ENCODE data around the gene STYXL1. TPM values are rescaled to one million over a fixed set of nuclear protein-coding genes. Genes with fewer than 3 reads are reported as not detected.
"Not testable (repeated sequence)": the region's sequence is repeated elsewhere in the genome, so short reads cannot be mapped to it uniquely, and the experiment has no call there.

The STYXL1 gene
- total and polyA plus RNA-seq, 4 donors: 16.4 to 27.5 (median 17.1) TPM

DNA sequence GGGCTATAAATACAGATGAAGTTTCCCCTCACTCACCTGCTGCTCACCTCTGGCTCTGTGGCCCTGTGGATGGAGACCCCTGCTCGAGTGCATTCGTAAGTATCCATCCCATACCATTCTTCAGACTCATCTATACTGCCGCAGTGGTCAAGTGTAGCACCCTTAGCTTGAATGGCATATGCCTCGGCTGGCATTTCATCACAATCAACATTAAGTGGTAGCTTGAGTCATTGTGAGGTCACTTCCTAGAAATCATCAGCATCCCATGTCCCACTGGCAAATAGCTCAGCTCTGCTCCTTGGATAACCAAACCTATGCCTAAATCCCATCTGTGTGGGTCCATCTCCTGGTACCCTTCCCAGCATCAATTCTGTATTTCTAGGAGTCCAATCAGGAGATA is 38.3 kb upstream of the STYXL1 start:
- no peak overlapping the region for H3K9ac ChIP-seq (ENCODE audit: low read depth in 1 of 2, low read length in 2 of 2)
- TF ChIP-seq MAX (IDR thresholded peaks at IDR 0.05) (no peak), RXRA (IDR thresholded peaks at IDR 0.05) (no peak), GABPA (IDR thresholded peaks at IDR 0.05 in 1 of 2, conservative IDR thresholded peaks at IDR 0.05 in 1 of 2) (no peak), SP1 (IDR thresholded peaks at IDR 0.05) (no peak), EGR1 (IDR thresholded peaks at IDR 0.05; ENCODE audit: low read depth in 2 of 2) (no peak), YY1 (IDR thresholded peaks at IDR 0.05) (no peak), TAF1 (conservative IDR thresholded peaks at IDR 0.05) (no peak), RAD21 (IDR thresholded peaks at IDR 0.05) (no peak), JUND (IDR thresholded peaks at IDR 0.05) (no peak), FOXA2 (IDR thresholded peaks at IDR 0.05) (no peak), NR2F2 (IDR thresholded peaks at IDR 0.05) (no peak), FOXA1 (IDR thresholded peaks at IDR 0.05) (no peak), HNF4A (conservative IDR thresholded peaks at IDR 0.05) (no peak), HNF4G (IDR thresholded peaks at IDR 0.05) (no peak)
- TF ChIP-seq, protein P1, sequence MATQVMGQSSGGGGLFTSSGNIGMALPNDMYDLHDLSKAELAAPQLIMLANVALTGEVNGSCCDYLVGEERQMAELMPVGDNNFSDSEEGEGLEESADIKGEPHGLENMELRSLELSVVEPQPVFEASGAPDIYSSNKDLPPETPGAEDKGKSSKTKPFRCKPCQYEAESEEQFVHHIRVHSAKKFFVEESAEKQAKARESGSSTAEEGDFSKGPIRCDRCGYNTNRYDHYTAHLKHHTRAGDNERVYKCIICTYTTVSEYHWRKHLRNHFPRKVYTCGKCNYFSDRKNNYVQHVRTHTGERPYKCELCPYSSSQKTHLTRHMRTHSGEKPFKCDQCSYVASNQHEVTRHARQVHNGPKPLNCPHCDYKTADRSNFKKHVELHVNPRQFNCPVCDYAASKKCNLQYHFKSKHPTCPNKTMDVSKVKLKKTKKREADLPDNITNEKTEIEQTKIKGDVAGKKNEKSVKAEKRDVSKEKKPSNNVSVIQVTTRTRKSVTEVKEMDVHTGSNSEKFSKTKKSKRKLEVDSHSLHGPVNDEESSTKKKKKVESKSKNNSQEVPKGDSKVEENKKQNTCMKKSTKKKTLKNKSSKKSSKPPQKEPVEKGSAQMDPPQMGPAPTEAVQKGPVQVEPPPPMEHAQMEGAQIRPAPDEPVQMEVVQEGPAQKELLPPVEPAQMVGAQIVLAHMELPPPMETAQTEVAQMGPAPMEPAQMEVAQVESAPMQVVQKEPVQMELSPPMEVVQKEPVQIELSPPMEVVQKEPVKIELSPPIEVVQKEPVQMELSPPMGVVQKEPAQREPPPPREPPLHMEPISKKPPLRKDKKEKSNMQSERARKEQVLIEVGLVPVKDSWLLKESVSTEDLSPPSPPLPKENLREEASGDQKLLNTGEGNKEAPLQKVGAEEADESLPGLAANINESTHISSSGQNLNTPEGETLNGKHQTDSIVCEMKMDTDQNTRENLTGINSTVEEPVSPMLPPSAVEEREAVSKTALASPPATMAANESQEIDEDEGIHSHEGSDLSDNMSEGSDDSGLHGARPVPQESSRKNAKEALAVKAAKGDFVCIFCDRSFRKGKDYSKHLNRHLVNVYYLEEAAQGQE (IDR thresholded peaks at IDR 0.05): no peak
- TF ChIP-seq, protein P2, sequence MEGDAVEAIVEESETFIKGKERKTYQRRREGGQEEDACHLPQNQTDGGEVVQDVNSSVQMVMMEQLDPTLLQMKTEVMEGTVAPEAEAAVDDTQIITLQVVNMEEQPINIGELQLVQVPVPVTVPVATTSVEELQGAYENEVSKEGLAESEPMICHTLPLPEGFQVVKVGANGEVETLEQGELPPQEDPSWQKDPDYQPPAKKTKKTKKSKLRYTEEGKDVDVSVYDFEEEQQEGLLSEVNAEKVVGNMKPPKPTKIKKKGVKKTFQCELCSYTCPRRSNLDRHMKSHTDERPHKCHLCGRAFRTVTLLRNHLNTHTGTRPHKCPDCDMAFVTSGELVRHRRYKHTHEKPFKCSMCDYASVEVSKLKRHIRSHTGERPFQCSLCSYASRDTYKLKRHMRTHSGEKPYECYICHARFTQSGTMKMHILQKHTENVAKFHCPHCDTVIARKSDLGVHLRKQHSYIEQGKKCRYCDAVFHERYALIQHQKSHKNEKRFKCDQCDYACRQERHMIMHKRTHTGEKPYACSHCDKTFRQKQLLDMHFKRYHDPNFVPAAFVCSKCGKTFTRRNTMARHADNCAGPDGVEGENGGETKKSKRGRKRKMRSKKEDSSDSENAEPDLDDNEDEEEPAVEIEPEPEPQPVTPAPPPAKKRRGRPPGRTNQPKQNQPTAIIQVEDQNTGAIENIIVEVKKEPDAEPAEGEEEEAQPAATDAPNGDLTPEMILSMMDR (IDR thresholded peaks at IDR 0.05; ENCODE audit: low read depth, low read length, missing input control): no peak
- peaks cover 0 to 16% (median 10%) of the 10 kb centered on the region in 4 donors for H3K36me3 ChIP-seq (ENCODE audit: control insufficient read depth in 4 of 4, insufficient read depth in 3 of 4, low read depth in 1 of 4, low read length in 3 of 4)
- no peaks in the 10 kb centered on the region for H3K27me3 ChIP-seq (ENCODE audit: control insufficient read depth in 4 of 4, insufficient read depth in 4 of 4, low read length in 3 of 4)
- WGBS: 96% methylated on average over 4 of the region's 4 CpGs
- H3K4me3 ChIP-seq (ENCODE audit: low read depth in 1 of 3, low read length in 3 of 3): no peak overlapping the region
- DNase-seq (ENCODE audit: low spot score): no peak
- no peak overlapping the region for H3K27ac ChIP-seq (ENCODE audit: low read depth in 1 of 2, low read length in 2 of 2)
- no peaks in the 10 kb centered on the region for H3K9me3 ChIP-seq (ENCODE audit: control insufficient read depth in 4 of 4, low read length in 3 of 4)
- peaks cover 0 to 2% (median under 1%) of the 10 kb centered on the region in 4 donors for H3K4me1 ChIP-seq (ENCODE audit: control insufficient read depth in 4 of 4, insufficient read depth in 4 of 4, low read length in 3 of 4)

- not testable (repeated sequence) for H3K4me1 ChIP-seq (ENCODE audit: control insufficient read depth in 4 of 4, insufficient read depth in 4 of 4, low read length in 3 of 4); H3K27ac ChIP-seq (ENCODE audit: low read depth in 1 of 2, low read length in 2 of 2); H3K4me3 ChIP-seq (ENCODE audit: low read depth in 1 of 3, low read length in 3 of 3); H3K27me3 ChIP-seq (ENCODE audit: control insufficient read depth in 4 of 4, insufficient read depth in 4 of 4, low read length in 3 of 4); H3K36me3 ChIP-seq (ENCODE audit: control insufficient read depth in 4 of 4, insufficient read depth in 3 of 4, low read depth in 1 of 4, low read length in 3 of 4); DNase-seq (ENCODE audit: low spot score); H3K9ac ChIP-seq (ENCODE audit: low read depth in 1 of 2, low read length in 2 of 2); H3K9me3 ChIP-seq (ENCODE audit: control insufficient read depth in 4 of 4, low read length in 3 of 4)
- WGBS: 91% methylated on average over 2 of the region's 2 CpGs
These were observed 36.3 kb upstream of the STYXL1 start for GRCh38 chr7:76084115-76084514.

Data from liver (tissue), 9 donors.